ENCODE data around the gene CYB5D1. TPM values are rescaled to one million over a fixed set of nuclear protein-coding genes. Genes with fewer than 3 reads are reported as not detected.
"Not testable (repeated sequence)": the region's sequence is repeated elsewhere in the genome, so short reads cannot be mapped to it uniquely, and the experiment has no call there.

CYB5D1 gene
- total RNA-seq, 1 experiment from 2014 or later: 8.5 TPM

DNA sequence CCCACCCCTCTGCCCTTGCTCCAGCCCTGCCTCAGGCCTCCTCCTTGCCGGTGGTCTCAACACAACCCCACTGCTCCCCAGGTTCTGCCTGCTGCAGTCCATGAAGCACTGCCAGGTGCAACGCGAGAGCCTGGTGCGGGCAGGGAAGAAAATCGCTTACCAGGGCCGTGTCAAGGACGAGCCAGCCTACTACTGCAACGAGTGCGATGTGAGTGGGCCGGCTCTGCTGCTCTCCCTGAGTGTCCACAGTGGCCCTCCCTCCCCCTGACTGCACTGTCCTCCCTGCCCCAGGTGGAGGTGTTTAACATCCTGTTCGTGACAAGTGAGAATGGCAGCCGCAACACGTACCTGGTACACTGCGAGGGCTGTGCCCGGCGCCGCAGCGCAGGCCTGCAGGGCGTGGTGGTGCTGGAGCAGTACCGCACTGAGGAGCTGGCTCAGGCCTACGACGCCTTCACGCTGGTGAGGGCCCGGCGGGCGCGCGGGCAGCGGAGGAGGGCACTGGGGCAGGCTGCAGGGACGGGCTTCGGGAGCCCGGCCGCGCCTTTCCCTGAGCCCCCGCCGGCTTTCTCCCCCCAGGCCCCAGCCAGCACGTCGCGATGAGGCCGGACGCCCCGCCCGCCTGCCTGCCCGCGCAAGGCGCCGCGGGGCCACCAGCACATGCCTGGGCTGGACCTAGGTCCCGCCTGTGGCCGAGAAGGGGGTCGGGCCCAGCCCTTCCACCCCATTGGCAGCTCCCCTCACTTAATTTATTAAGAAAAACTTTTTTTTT lies 4.7 kb upstream of the CYB5D1 start:
- DNase-seq (ENCODE audit: low spot score): no peak
- in situ Hi-C loops (cut with HindIII; ENCODE audit: low sequenced_read_pairs): no loop called here

DNA sequence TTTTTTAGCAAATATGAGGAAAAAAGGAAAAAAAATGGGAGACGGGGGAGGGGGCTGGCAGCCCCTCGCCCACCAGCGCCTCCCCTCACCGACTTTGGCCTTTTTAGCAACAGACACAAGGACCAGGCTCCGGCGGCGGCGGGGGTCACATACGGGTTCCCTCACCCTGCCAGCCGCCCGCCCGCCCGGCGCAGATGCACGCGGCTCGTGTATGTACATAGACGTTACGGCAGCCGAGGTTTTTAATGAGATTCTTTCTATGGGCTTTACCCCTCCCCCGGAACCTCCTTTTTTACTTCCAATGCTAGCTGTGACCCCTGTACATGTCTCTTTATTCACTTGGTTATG lies 4.1 kb upstream of the CYB5D1 start:
- DNase-seq (ENCODE audit: low spot score): no peak
- in situ Hi-C loops (cut with HindIII; ENCODE audit: low sequenced_read_pairs): no loop called here

DNA sequence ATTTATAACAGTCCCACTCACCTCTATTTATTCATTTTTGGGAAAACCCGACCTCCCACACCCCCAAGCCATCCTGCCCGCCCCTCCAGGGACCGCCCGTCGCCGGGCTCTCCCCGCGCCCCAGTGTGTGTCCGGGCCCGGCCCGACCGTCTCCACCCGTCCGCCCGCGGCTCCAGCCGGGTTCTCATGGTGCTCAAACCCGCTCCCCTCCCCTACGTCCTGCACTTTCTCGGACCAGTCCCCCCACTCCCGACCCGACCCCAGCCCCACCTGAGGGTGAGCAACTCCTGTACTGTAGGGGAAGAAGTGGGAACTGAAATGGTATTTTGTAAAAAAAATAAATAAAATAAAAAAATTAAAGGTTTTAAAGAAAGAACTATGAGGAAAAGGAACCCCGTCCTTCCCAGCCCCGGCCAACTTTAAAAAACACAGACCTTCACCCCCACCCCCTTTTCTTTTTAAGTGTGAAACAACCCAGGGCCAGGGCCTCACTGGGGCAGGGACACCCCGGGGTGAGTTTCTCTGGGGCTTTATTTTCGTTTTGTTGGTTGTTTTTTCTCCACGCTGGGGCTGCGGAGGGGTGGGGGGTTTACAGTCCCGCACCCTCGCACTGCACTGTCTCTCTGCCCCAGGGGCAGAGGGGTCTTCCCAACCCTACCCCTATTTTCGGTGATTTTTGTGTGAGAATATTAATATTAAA lies 3.6 kb upstream of the CYB5D1 start:
- DNase-seq (ENCODE audit: low spot score): no peak
- in situ Hi-C loops (cut with HindIII; ENCODE audit: low sequenced_read_pairs): no loop called here

DNA sequence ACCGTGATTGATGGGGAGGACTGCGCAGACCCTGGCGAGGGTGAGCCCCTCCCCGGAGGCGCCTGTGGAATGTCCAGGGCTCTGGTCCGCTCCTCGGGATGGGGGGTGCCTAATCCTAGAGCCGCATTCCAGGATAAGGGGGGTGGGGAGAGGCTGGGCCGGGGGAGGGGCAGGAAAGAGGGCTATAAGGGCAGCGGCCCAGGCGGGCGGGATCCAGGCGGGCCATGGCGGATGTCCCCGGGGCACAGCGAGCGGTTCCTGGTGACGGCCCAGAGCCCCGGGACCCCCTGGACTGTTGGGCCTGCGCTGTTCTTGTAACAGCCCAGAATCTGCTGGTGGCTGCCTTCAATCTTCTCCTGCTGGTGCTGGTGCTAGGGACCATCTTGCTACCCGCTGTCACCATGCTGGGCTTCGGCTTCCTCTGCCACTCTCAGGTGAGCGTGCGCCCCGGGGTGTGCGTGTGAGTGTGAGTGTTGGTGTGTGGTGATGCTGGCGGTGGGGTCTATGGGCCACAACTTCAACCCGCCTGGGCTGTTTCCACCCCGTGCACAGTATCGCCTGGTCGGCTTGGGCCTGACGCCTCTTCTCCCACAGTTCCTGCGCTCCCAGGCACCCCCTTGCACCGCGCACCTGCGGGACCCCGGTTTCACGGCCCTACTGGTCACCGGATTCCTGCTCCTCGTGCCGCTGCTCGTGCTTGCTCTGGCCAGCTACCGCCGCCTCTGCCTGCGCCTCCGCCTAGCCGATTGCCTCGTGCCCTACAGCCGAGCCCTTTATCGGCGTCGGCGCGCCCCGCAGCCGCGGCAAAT lies 2.7 kb upstream of the CYB5D1 start, which contains the start of gene TMEM88:
Gene TMEM88, plus strand, starts transcription at position 216 of the 809 bp plus-strand sequence. Its CDS starts 9 bp downstream, at position 225.
- no peak for DNase-seq (ENCODE audit: low spot score)

DNA sequence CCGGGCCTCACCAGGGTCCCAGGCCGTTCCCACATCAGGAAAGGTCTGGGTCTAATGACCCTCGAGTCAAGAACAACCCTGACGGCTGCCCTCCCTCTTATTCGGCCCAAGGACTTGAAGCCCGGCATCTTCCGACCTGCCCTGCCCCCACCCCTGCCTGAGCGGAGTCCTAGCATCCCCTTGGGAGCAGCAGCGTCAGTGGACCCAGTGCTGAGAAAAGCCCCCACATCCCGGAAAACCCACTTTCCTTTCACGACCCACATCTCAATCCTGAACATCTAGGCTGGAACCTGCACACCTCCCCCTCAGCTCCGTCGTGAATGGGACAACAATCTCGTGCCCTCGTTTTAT lies 2.2 kb upstream of the CYB5D1 start:
- no peak for DNase-seq (ENCODE audit: low spot score)
- in situ Hi-C loops (cut with HindIII; ENCODE audit: low sequenced_read_pairs): no loop called here

More for the DNA sequence above, 2.7 kb upstream of the CYB5D1 start, which contains the start of gene TMEM88:
- in situ Hi-C loops (cut with HindIII; ENCODE audit: low sequenced_read_pairs): no loop called here

DNA sequence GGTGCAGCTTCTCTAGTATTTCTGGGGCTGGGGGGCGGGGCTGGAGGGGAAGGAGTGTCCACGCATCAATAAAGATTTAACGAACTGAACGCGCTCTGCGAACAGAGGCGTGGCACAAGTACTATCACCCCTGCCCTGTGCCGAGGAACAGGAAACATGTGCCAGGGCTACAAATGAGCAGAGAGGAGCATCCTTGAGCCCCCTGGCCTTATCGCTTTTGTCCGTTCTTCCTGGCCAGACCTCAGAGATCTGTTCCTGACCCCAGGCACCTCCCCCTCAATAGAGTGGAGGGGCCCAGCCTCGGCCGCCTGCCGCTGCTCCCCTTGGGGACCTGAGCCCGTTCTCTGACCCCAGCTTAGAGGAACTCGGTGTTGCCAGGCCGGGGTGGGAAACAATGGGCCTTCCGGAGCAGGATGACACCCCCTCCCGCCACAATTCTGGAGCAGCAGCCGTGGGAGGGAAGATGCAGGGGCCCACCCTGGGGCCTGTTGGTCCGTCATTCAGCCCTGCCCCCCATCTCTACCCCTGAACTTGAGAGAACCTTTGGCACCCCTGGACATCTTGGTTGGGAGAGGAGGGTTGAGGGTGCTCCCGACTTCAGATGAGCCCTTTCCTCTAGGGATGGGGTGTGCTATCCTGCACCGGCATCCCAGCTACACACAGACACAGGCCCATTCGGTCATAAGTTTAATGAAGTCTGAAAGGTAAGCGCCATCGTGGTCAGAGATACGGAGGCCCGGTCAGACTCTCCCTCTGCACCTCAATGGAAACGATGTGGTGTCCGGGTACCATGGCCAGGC lies 1.6 kb upstream of the CYB5D1 start:
- in situ Hi-C loops (cut with HindIII; ENCODE audit: low sequenced_read_pairs): no loop called here
- DNase-seq (ENCODE audit: low spot score): no peak

DNA sequence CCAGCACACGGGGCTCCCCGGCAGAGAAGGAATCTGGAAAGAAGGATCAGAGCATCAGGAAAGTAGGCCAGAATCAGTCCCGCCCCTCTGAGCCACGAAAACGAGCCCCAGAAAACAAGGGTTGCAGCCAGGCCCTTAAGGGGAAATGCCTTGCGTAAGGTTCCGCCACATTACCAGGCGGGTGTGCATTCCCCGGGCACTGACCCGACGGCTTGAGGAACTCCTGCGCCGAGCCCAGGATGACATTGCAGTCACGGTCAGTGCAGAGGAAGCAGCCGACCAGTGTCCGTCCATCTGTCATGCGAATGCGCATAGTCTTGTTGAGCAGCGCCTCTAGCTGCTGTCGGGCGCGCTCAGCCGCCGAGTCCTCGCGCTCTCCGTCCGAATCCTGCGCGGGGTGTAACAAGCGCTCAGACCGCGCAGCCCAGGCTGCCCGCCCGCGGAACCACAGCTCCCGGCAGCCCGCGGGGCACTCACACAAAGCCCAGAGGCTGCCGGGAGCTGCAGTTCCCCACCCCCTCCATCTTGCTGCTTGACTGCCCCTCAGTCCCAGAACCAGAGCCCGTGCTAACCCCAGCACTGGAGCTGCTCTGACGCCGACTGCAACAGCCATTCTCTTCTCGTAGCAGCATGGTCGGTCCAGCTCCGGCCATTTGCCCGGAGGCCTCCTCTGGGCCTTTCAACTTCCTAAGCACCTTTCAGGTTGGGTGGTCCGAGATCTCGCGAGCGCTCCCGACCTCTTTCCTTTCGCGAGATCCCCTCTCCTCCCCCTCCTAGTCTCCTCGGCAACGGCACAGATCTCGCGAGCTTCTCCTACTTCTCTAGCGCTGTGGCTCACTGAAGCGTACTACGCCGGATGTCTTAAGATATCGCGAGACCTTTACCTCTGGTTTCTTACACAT lies 741 bp upstream of the CYB5D1 start, which contains the start of gene NAA38:
Gene NAA38, minus strand, starts transcription at position 749 of the 902 bp plus-strand sequence. Its CDS starts 96 bp downstream, at position 653.
- in situ Hi-C loops (cut with HindIII; ENCODE audit: low sequenced_read_pairs): no loop called here
- peak; percentile 100 for DNase-seq (ENCODE audit: low spot score)

DNA sequence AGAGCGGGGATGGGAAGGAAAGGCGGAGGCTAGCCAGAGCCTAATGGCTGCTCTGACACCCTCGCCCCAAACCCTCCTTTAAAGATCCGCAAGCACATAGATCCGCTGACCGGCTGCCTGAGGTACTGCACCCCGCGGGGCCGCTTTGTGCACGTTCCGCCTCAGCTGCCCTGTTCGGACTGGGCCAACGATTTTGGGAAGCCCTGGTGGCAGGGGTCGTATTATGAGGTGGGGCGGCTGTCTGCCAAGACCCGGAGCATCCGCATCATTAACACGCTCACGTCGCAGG lies 663 bp downstream of the CYB5D1 start:
- no peak for DNase-seq (ENCODE audit: low spot score)
- in situ Hi-C loops (cut with HindIII; ENCODE audit: low sequenced_read_pairs): no loop called here

DNA sequence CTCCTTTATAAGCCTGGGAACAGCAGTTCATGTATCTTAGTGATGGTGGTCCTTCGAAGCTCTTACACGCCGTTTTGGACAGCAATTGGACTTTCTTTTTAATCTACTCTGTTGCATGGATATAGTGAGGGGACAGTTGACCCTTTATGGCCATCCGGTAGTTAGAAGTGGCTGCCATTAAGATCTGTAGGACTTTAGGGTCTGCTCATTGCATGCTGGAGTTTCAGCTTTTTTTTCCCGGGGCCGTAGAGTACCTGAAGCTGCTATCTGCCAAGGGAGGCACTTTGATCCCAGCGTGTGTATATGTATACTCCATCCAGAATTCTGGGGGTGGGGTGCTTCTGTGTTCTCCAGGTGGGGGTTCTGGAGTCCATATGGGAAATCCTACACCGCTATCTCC lies 1.2 kb downstream of the CYB5D1 start:
- no peak for DNase-seq (ENCODE audit: low spot score)
- in situ Hi-C loops (cut with HindIII; ENCODE audit: low sequenced_read_pairs): no loop called here

DNA sequence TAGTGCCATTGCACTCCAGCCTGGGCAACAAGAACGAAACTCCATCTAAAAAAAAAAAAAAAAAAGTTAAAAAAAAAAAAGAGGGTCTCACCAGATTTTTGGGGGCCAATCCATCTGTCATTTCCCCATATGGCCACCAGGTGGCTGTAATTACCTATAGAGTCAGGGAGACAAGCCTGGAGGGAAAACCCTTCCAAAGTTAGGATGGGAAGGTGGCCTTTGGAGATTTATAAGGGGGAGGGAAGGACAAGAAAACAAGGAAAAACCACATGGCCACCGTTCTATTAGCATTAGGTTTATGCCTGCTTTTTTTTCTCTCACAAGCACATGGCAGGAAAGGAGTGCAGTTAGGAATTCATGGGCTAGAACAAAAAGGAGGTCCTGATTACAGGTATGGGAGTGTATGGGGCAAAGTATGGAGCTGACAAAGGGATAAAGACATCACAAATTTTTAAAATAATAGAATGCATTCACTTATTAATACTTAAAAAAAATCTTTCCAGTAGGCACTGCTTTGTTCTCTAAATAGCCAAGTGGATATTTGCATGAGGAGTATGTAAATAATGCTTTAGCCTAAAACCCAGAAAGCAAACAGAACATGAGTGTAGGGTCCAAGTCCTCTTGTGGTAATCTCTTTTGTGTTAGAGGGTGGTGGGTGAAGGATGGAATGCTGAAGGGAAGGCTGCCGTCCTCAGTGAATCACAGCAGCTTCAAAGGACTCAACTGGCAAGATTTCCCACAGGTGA lies 5.1 kb downstream of the CYB5D1 start:
- in situ Hi-C loops (cut with HindIII; ENCODE audit: low sequenced_read_pairs): no loop called here
- DNase-seq (ENCODE audit: low spot score): peak; percentile 74

DNA sequence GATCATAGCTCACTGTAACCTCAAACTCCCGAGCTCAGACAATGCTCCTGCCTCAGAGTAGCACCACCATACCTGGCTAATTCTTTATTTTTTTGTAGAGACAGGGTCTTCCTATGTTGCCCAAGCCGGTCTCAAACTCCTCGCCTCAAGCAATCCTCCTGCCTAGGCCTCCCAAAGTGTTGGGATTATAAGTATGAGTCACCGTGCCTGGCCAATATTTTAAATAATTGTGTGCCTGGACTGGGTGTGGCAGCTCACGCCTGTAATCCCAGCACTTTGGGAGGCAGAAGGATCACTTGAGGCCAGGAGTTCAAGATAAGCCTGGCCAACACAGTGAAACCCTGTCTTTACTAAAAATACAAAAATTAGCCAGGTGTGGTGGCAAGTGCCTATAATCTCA lies 6.6 kb downstream of the CYB5D1 start:
- in situ Hi-C loops (cut with HindIII; ENCODE audit: low sequenced_read_pairs); DNase-seq (ENCODE audit: low spot score): not testable (repeated sequence)

DNA sequence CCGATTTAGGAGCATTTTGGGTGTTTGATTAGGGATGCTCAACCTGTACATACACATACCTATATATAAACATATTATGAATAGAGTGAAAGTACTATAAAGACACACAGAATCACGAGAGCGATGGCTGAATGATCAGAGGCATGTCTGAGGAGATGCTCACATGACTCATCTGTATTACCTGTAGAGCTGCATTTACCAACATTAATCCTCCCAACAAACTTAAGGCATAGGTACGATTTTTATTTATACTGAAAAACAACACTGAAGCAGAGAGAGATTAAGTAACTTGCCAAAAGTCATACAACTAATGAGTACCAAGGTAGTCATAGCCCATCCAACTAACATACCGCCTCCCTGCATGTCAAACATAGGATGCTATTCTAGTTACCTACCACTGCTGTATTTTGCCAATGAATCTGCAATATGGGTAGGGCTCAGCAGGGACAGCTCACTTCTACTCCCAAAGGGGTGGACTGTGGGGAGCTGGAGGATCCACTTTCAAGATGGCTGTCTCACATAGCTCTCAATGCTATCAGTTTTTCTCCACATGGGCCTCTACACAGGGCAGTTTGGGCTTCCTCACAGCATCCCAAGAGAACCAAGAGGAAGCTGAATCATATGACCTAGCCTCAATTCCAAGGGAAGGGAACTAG lies 7.3 kb downstream of the CYB5D1 start:
- no peak for DNase-seq (ENCODE audit: low spot score)
- in situ Hi-C loops (cut with HindIII; ENCODE audit: low sequenced_read_pairs): no loop called here

DNA sequence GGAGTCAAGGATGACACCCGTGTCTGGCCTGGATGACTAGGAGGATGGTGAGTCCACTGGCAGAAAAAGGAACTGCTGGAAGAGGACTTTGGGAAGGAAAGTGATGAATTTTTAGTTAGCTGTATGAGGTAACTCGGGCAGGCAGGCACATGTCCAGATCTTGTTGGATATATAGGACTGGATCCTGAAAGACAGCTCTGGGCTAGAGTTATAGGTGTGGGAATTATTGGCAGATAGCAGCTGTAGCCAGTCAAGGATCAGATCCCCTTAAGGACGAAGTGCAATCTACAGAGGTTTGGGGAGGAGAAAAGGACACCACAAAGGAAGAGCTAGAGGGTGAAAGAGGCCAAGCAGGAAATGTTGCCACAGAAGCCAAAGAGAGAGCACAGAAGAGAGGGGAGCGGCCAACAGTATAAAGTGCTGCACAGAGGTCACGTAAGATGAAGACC lies 10.1 kb downstream of the CYB5D1 start:
- no peak for DNase-seq (ENCODE audit: low spot score)
- in situ Hi-C loops (cut with HindIII; ENCODE audit: low sequenced_read_pairs): no loop called here

DNA sequence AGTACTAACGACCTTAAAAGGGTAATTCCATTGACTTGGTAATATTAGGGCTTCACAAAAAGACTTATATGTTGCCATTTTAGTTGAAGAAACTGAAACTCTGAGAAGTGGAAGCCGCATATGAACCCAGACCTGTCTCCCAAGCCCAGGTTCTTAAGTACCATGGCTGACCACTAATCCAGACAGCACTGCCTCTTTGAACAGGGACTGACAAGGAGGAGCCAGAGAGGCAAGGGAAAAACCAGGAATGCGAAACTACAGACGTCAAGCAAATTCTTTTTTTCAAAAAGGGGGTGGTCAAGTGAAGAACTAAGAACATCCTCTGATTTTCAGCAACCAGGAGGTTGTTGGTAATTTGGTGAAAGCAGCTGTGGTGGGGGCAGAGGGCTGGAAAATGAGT lies 15.2 kb downstream of the CYB5D1 start:
- in situ Hi-C loops (cut with HindIII; ENCODE audit: low sequenced_read_pairs): no loop called here

DNA sequence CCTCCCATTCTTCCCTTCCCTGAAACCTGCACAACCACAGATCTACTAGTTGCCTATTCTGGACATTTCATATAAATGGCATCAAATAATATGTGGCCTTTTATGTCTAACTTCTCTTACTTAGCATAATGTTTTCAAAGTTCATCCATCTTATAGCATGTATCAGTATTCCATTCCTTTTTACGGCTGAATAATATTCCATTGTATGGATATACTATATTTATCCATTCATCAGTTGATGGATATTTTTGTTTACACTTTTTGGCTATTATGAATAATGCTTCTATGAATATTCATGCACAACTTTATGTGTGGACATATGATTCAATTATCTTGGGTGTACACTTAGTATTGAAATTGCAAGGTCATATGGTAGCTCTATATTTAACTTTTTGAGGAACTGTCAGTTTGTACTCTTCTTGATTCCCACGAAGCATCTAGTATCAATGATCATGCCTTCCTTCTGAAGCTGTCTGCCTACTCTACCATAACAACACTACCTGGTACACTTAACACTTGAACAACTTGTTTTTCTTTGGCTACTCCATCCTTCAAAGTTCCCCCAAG lies 18.1 kb downstream of the CYB5D1 start:
- in situ Hi-C loops (cut with HindIII; ENCODE audit: low sequenced_read_pairs): no loop called here
- DNase-seq (ENCODE audit: low spot score): no peak

More for the DNA sequence above, 15.2 kb downstream of the CYB5D1 start:
- no peak for DNase-seq (ENCODE audit: low spot score)

DNA sequence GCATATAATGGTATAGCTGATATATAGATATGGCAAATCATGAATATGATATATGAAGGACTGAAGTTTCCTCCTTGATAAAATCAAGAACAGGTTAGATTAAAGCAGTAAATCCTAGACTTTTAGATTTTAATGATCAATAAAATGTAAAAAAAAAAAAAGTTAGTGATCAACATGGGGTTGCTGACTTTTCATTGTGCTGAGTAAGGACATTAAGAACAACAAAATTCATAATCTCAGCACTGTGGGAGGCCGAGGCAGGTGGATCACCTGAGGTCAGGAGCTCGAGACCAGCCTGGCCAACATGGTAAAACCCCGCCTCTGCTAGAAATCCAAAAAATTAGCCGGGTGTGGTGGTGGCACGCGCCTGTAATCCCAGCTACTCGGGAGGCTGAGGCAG lies 20.4 kb downstream of the CYB5D1 start:
- in situ Hi-C loops (cut with HindIII; ENCODE audit: low sequenced_read_pairs): no loop called here
- no peak for DNase-seq (ENCODE audit: low spot score)
